OCI-LY3 (cell line): ENCODE data around the gene OBSCN.

Experiments used
- H2AFZ ChIP-seq: fragments of 200-600, 300-600 bp; shearing (Covaris generic); 2 replicates; pipeline ENCODE4 v1.6.0; 2014; ENCODE audit warnings: antibody characterized with exemption, low read depth, low read length
- H3K27ac ChIP-seq: fragments of 200-600, 300-600 bp; sonication (generic); 2 replicates; pipeline ENCODE4 v1.5.1; 2014; ENCODE audit warnings: mild to moderate bottlenecking, low read length, moderate library complexity, mixed read lengths
- H3K27me3 ChIP-seq: fragments of 200-600, 300-600 bp; sonication (generic); 2 replicates; pipeline ENCODE4 v1.6.1; 2014; ENCODE audit warnings: low read depth, low read length, mixed read lengths
- H3K36me3 ChIP-seq: fragments of 200-600, 300-600 bp; sonication (generic); replicated peaks from 2 replicates; pipeline ENCODE3; 2014; ENCODE audit warnings: low read depth, low read length, mixed read lengths
- H3K4me1 ChIP-seq: fragments of 300-600, 200-600 bp; sonication (generic); 2 replicates; pipeline ENCODE4 v1.6.1; 2014; ENCODE audit warnings: low read length, mixed read lengths
- H3K4me2 ChIP-seq: fragments of 200-600, 300-600 bp; sonication (generic); 2 replicates; pipeline ENCODE4 v1.6.1; 2014; ENCODE audit warnings: low read length, mixed read lengths
- H3K4me3 ChIP-seq: fragments of 300-600, 200-600 bp; sonication (generic); 2 replicates; pipeline ENCODE4 v1.5.1; 2014; ENCODE audit warnings: antibody characterized with exemption, mild to moderate bottlenecking, low read length, moderate library complexity
- H3K79me2 ChIP-seq: fragments of 300-600, 200-600 bp; shearing (Covaris generic); 2 replicates; pipeline ENCODE4 v1.6.1; 2014; ENCODE audit warnings: mild to moderate bottlenecking, low read length, mixed read lengths
- H3K9ac ChIP-seq: fragments of 300-600, 200-600 bp; shearing (Covaris generic); 2 replicates; pipeline ENCODE4 v1.6.0; 2014; ENCODE audit warnings: mild to moderate bottlenecking, low read length, moderate library complexity
- H3K9me3 ChIP-seq: fragments of 200-600, 300-600 bp; shearing (Covaris generic); 2 replicates; pipeline ENCODE4 v1.6.1; 2014; ENCODE audit warnings: low read length, mixed read lengths; ENCODE audit not compliant: insufficient read depth
- H4K20me1 ChIP-seq: fragments of 200-600, 300-600 bp; sonication (generic); 2 replicates; pipeline ENCODE4 v1.6.1; 2016; ENCODE audit warnings: low read length, mixed read lengths; ENCODE audit not compliant: insufficient read depth
- CTCF ChIP-seq: fragments of 200-600, 300-600 bp; sonication (generic); IDR thresholded peaks from 2 replicates; pipeline ENCODE4 v1.5.1; 2014; ENCODE audit warnings: antibody characterized with exemption, low read length, low read depth
- EZH2phosphoT487 ChIP-seq: fragments of 200-600 bp; shearing (Covaris generic); IDR thresholded peaks from 2 replicates; pipeline ENCODE4 v1.6.1; 2018; ENCODE audit warnings: antibody characterized with exemption, mixed run types, low read depth

Gene OBSCN

DNA sequence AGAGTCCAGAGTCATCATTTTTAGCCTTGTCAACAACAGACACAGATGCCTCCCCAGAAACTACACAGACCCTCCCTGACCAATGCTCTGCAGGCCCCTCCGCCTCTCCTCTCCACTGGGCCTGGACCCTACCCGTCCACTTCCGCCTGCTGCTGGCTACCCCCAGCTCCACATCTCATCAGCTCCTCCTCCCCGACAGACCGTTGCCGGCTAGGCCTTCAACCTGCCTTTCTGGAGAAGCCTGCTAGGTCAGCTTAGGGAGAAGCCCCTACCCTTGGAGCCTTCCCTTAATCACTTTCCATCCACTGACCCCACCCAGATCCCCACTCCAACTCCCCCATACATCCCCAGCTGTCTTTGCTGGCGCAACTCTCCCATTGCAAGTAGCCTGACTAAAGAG, 207.4 kb downstream of the OBSCN start:
- peaks cover 10% of the 10 kb centered on the region; the same call in 1 of the 2 replicates for H3K27me3 ChIP-seq
- H3K4me1 ChIP-seq = no peaks in the 10 kb centered on the region
- H3K36me3 ChIP-seq = no peaks in the 10 kb centered on the region
- no peak overlapping the region for H3K27ac ChIP-seq
- H3K79me2 ChIP-seq = no peaks in the 10 kb centered on the region
- no peak overlapping the region for H3K4me3 ChIP-seq
- no peaks in the 10 kb centered on the region for H3K9me3 ChIP-seq
- H2AFZ ChIP-seq = no peak overlapping the region
- no peak overlapping the region for H3K9ac ChIP-seq
- TF ChIP-seq EZH2phosphoT487 (no peak), CTCF (no peak)
- H3K4me2 ChIP-seq = no peak overlapping the region
- no peaks in the 10 kb centered on the region for H4K20me1 ChIP-seq

DNA sequence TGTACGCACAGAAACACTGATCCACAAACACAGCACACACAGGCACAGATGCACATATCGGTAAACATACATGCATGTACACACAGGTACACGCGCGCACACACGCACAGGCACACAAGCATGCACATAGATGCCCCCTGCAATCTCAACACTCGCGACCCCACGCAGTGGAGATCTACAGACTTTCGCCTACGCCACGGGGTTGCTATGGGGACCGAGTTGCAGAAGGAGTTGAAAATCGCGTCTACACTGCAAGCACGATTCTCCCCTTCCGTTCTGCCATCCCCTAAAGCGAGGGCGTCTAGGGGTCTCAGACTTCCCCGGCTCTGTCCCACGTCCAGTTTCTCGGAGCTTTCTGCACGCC, 208.0 kb downstream of the OBSCN start:
- Histone ChIP-seq H3K27me3 (peaks cover 11% of the 10 kb centered on the region; the same call in 1 of the 2 replicates), H3K36me3 (no peaks in the 10 kb centered on the region), H3K27ac (no peak overlapping the region), H3K4me3 (no peak overlapping the region), H3K4me1 (no peaks in the 10 kb centered on the region), H3K4me2 (no peak overlapping the region), H3K79me2 (no peaks in the 10 kb centered on the region), H2AFZ (no peak overlapping the region), H4K20me1 (no peaks in the 10 kb centered on the region), H3K9ac (no peak overlapping the region), H3K9me3 (no peaks in the 10 kb centered on the region)
- TF ChIP-seq CTCF = no peak
- TF ChIP-seq EZH2phosphoT487 = no peak

DNA sequence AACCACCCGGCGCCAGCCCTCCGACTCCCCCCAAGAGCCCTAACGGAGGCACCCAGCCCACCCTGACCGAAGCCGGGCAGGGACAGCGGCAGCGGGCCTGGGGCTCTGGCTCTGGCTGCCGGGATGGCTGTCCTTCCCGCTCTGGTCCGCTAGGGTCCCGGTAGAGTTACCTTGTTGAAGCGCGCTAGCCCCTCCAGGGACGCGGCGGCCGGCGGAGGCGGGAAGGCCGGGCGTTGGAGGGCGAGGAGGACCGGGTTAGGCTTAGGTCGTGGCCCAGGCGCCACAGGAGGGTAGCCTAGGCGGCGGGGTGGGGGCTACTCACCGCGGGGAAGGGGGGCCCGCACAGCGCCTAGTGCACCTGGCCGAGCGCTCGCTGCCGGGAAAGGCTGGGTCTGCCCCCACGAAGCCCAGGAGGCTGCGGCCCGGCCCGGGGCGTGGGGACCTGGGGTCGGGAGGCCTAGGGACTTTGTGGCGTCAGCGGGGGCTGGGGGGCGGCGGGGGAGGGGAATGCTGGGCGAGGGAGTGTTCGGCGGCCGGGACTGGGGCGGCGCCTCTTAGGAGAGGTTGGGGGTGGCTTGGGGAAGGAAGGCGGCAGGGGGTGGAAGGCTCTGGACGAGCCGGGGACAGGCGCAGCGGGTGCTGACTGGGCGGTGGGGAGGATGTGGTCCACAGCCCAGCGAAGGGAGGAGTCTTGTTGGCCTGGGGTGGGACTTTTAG, 208.5 kb downstream of the OBSCN start, which contains the start of gene TRIM17:
TSS of gene TRIM17 (minus strand) at position 645 of the 717 bp plus-strand sequence. CDS start 1,789 bp downstream, outside the sequence.
- no peaks in the 10 kb centered on the region for H3K36me3 ChIP-seq
- no peak within 1 kb of the TSS for H3K9ac ChIP-seq
- H3K4me1 ChIP-seq = no peaks in the 10 kb centered on the region
- H3K4me2 ChIP-seq = no peak within 1 kb of the TSS
- H3K4me3 ChIP-seq = no peak within 1 kb of the TSS
- no peaks in the 10 kb centered on the region for H4K20me1 ChIP-seq
- peaks cover 11% of the 10 kb centered on the region; the same call in 1 of the 2 replicates for H3K27me3 ChIP-seq
- TF ChIP-seq CTCF (no peak), EZH2phosphoT487 (no peak)
- no peaks in the 10 kb centered on the region for H3K79me2 ChIP-seq
- no peak within 1 kb of the TSS for H3K27ac ChIP-seq
- no peaks in the 10 kb centered on the region for H3K9me3 ChIP-seq
- H2AFZ ChIP-seq = no peak within 1 kb of the TSS

DNA sequence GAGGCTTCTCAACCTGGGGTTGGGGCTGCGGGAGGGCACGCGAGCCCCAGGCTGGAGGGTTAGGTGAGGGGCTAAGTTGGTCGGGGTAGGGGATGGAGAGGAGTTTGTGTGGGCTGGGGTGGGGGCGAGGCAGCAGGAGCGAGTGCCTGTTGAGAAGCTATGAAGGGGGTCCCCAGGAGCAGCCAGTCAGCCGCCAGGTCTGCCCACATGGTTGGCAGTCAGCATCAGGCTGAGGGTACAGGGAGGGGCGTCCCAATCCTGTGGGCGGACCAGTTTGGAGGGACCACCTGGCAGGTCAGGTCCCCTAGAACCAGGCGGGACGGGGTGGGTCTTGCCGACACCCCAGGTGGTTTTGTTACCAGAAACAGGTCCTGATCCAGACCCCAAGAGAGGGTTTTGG, 209.2 kb downstream of the OBSCN start:
- no peaks in the 10 kb centered on the region for H3K4me1 ChIP-seq
- no peaks in the 10 kb centered on the region for H4K20me1 ChIP-seq
- H3K9me3 ChIP-seq = no peaks in the 10 kb centered on the region
- no peak overlapping the region for H2AFZ ChIP-seq
- H3K36me3 ChIP-seq = no peaks in the 10 kb centered on the region
- no peak overlapping the region for H3K4me3 ChIP-seq
- H3K27ac ChIP-seq = no peak overlapping the region
- H3K9ac ChIP-seq = no peak overlapping the region
- peaks cover 12% of the 10 kb centered on the region; the same call in 1 of the 2 replicates for H3K27me3 ChIP-seq
- H3K4me2 ChIP-seq = no peak overlapping the region
- H3K79me2 ChIP-seq = no peaks in the 10 kb centered on the region
- TF ChIP-seq EZH2phosphoT487 (no peak), CTCF (no peak)
